ENCODE results near the gene UBE2D1.
"Not testable (repeated sequence)": the region's sequence is repeated elsewhere in the genome, so short reads cannot be mapped to it uniquely, and the experiment has no call there.

UBE2D1 gene

DNA sequence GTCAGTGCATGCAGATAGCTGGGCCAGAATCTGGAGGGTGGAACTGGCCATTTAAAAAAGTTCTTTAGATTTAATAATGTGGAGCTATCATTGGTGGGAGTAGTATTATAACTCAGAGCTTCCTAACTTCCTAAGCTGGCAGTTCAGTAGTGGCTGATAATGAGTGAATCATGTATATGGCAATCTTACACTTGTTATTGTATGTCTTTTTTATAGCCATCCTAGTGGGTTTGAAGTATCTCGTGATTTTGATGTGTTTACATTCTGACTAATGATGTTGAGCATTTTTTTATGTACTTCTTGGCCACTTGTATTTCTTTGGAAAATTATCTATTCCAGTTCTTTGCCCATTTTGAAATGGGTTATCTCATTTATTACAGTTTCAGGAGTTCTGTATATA is 65.8 kb downstream of the UBE2D1 start:
- DNase-seq (ENCODE audit: low spot score in 2 of 2) = no peak
- no peak overlapping the region for H3K4me3 ChIP-seq
- no peaks in the 10 kb centered on the region for H3K9me3 ChIP-seq
- H3K36me3 ChIP-seq (replicated peaks) = peaks cover 20% of the 10 kb centered on the region
- H3K4me1 ChIP-seq = no peaks in the 10 kb centered on the region
- in situ Hi-C loops (cut with MboI; ENCODE audit: low sequenced_read_pairs) = loop anchor here (25.0 kb wide), 1 partner anchor 237 kb away; no protein-coding TSS in a partner anchor
- no peaks in the 10 kb centered on the region for H3K27me3 ChIP-seq (ENCODE audit: low read depth)

DNA sequence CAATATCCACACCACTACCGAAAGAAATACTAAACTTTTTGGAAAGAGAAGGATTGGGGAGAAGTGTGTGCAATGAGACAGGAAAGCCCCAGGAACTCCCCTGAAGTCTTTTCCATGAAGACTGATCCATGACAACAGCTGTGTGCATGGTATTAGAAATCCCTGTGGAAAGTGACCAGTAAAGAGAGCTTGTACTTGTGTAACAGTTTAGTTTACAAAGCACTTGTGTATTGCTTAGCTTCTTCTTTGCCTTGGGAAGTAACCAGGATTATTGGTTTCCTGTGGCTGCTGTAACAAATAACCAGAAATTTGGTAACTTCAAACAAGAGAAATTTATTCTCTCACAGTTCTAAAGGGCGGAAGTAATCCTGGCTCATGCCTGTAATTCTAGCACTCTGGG is 69.2 kb downstream of the UBE2D1 start:
- no peaks in the 10 kb centered on the region for H3K9me3 ChIP-seq
- H3K36me3 ChIP-seq (replicated peaks) = no peaks in the 10 kb centered on the region
- in situ Hi-C loops (cut with MboI; ENCODE audit: low sequenced_read_pairs) = loop anchor here (25.0 kb wide), 1 partner anchor 233 kb away; no protein-coding TSS in a partner anchor
- DNase-seq (ENCODE audit: low spot score in 2 of 2) = no peak
- H3K4me3 ChIP-seq = no peak overlapping the region
- no peaks in the 10 kb centered on the region; the same call in 1 of the 2 replicates for H3K4me1 ChIP-seq
- no peaks in the 10 kb centered on the region for H3K27me3 ChIP-seq (ENCODE audit: low read depth)

DNA sequence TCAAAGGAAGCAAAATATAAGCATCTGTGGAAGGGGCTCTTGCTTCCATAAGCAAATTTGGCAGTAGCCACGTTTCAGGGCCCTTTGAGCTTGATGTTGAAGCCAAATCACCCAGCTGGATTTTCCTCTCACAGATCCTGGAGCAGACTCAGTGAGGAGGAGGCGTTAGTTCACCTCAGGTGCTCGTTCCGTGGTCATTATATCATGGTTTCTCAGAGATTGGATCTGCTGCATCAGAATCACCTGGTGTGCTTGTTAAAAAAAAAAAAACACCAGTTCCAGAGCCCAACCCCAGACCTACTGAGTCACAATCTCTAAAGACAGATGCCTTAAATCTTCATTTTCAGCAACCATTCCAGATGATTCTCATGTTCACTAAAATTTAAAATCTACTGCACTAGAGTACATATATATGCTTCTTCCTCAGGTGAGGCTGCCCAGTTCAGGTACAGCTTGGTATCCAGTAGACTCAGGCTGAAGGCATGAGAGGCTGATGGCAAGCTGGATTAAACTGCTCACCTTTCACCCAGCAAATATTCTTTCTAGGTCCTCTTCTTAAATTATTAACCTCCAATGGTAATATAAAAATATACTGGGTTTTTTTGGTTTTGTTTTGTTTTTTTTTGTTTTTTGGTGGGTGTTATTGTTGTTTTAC is 75.3 kb downstream of the UBE2D1 start:
- H3K4me1 ChIP-seq = no peaks in the 10 kb centered on the region; the same call in 1 of the 2 replicates
- in situ Hi-C loops (cut with MboI; ENCODE audit: low sequenced_read_pairs) = loop anchor here (25.0 kb wide), 1 partner anchor 227 kb away; no protein-coding TSS in a partner anchor
- no peaks in the 10 kb centered on the region for H3K27me3 ChIP-seq (ENCODE audit: low read depth)
- H3K4me3 ChIP-seq = no peak overlapping the region
- DNase-seq (ENCODE audit: low spot score in 2 of 2) = no peak
- H3K36me3 ChIP-seq (replicated peaks) = no peaks in the 10 kb centered on the region
- no peaks in the 10 kb centered on the region for H3K9me3 ChIP-seq

DNA sequence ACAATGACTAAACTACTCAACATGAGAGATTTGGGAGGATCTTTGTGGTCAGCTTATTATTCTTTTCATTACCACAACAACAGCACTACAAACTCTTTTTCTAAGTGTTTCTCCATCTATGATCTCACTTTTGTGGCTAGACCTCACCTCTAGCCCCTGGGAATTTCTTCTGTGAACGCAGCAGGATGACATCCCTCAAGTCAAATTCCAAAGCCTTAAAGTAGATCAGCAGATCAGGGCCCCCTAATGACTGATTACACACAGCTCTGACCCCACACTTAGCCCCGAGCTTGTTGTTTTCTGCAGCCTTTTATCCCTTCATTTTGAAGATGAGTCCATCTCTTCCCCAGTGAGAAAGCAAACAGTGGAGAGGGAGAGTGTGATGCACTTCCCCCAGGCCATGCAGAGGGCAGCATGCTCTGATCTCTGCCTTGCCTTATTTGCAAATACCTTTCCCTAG is 77.7 kb downstream of the UBE2D1 start:
- no peaks in the 10 kb centered on the region for H3K9me3 ChIP-seq
- H3K4me1 ChIP-seq = no peaks in the 10 kb centered on the region; the same call in 1 of the 2 replicates
- no peaks in the 10 kb centered on the region for H3K36me3 ChIP-seq (replicated peaks)
- in situ Hi-C loops (cut with MboI; ENCODE audit: low sequenced_read_pairs) = loop anchor here (25.0 kb wide), 1 partner anchor 225 kb away; no protein-coding TSS in a partner anchor
- DNase-seq (ENCODE audit: low spot score in 2 of 2) = peak; percentile 20 to 24
- no peaks in the 10 kb centered on the region for H3K27me3 ChIP-seq (ENCODE audit: low read depth)
- no peak overlapping the region for H3K4me3 ChIP-seq

DNA sequence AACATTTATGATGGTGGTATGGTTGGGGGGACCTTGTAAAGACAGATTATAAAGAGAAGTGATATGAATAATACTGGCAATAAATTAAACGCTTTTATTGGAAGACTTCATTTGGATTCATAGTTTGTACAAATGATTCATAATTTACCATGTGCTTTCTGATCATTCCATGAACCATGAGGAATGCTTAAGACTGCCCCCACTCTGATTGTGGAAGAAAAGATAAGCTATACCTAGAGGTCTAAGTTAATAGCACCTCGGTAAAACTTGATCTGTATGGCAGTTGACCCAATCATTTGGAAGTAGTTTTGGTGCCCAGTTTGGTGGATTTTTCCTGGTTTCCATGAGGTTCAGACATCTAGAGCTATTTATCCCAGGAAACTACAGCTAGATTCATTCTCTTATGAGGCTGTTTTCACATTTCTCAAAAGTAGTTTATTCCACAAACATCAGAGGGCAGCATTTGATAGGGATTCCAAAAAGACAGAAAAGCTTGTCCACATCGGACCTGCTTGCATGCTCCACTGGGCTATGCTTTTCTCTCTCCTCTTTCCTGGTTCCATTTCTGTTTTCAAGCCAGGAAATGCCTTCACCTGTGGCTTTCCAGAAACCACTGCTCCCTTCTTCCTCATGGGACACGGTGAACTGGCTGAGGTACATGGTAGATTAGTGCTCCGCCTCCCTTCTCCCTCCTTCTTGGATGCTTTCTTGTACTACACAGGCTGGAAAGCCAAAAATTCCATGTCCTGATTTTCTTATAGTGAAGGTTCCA is 79.7 kb downstream of the UBE2D1 start:
- no peak overlapping the region for H3K4me3 ChIP-seq
- H3K27me3 ChIP-seq (ENCODE audit: low read depth) = no peaks in the 10 kb centered on the region
- H3K4me1 ChIP-seq = no peaks in the 10 kb centered on the region
- H3K9me3 ChIP-seq = no peaks in the 10 kb centered on the region
- no peak for DNase-seq (ENCODE audit: low spot score in 2 of 2)
- H3K36me3 ChIP-seq (replicated peaks) = no peaks in the 10 kb centered on the region
- in situ Hi-C loops (cut with MboI; ENCODE audit: low sequenced_read_pairs) = loop anchor here (25.0 kb wide), 1 partner anchor 223 kb away; no protein-coding TSS in a partner anchor

DNA sequence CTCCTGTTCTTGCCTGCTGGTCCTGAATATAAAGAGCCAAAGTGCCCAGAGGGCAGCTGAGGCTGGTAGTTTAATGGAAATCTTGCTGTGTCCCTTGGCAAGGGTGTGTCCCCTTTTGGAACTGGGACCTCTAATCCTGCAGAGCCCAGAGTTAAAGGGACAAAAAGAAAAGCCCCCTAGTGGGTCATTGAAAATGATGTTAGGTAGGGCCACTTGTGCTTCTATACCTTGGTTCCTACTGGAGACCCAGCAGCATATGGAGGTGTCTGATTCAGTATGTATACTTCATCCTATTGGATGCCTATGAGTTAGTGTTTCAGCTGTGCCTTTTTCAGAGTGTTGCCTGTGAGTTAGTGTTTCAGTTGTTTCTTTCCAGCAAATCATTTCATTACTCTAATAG is 81.0 kb downstream of the UBE2D1 start:
- DNase-seq (ENCODE audit: low spot score in 2 of 2) = no peak
- Histone ChIP-seq H3K27me3 (ENCODE audit: low read depth) (no peaks in the 10 kb centered on the region), H3K4me1 (no peaks in the 10 kb centered on the region), H3K9me3 (no peaks in the 10 kb centered on the region), H3K36me3 (replicated peaks) (no peaks in the 10 kb centered on the region), H3K4me3 (no peak overlapping the region)
- in situ Hi-C loops (cut with MboI; ENCODE audit: low sequenced_read_pairs) = loop anchor here (25.0 kb wide), 1 partner anchor 222 kb away; no protein-coding TSS in a partner anchor

DNA sequence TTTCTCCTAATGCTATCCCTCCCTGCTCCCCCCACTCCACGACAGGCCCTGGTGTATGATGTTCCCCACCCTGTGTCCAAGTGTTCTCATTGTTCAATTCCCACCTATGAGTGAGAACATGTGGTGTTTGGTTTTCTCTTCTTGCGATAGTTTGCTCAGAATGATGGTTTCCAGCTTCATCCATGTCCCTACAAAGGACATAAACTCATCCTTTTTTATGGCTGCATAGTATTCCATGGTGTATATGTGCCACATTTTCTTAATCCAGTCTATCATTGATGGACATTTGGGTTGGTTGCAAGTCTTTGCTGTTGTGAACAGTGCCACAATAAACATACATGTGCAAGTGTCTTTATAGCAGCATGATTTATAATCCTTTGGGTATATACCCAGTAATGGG is 83.1 kb downstream of the UBE2D1 start:
- not testable (repeated sequence) for H3K36me3 ChIP-seq (replicated peaks); H3K4me3 ChIP-seq; H3K4me1 ChIP-seq; H3K27me3 ChIP-seq (ENCODE audit: low read depth); DNase-seq (ENCODE audit: low spot score in 2 of 2); H3K9me3 ChIP-seq
- in situ Hi-C loops (cut with MboI; ENCODE audit: low sequenced_read_pairs) = loop anchor here (25.0 kb wide), 1 partner anchor 219 kb away; no protein-coding TSS in a partner anchor

Measured in HAP-1 (cell line).